Stimulated activated CD4-positive, alpha-beta T cell treated with anti-CD3 and anti-CD28 coated beads, Interleukin-15, amount 100 ng/mL, for 48 hours (primary cell): ENCODE results near the gene IGFL1.
"Not testable (repeated sequence)": the region's sequence is repeated elsewhere in the genome, so short reads cannot be mapped to it uniquely, and the experiment has no call there.

Source experiments
- DNase-seq, 2 donors: peaks; one replicate each; pipeline ENCODE4 v3.0.0-alpha.2; 2020; ENCODE audit warnings: low read depth in 2 of 2

Gene IGFL1

DNA sequence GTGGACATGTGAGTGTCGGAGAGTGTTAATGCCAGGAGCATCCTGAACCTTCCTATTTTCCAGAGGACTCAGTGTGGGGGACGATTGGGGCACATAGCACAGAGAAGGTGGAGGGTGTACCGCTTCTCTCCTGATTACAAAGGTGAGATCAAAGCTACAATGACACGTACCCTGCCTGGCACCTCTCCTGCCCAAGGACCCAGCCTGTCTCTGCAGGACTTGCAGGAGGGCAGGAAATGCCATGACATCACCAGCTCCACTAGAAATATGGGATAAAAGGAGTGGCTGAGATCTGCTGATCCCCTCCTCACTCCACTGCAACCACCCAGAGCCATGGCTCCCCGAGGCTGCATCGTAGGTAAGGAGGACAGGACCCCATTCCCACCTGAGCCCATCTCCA, at the start of gene IGFL1:
Gene IGFL1 (plus strand): TSS at position 301 of the 400 bp plus-strand sequence. CDS start 33 bp downstream, at position 334.
- DNase-seq: no peak

GRCh38 chr19:46180701-46181387, 48.7 kb upstream of the IGFL1 start:
- DNase-seq: no peak

DNA sequence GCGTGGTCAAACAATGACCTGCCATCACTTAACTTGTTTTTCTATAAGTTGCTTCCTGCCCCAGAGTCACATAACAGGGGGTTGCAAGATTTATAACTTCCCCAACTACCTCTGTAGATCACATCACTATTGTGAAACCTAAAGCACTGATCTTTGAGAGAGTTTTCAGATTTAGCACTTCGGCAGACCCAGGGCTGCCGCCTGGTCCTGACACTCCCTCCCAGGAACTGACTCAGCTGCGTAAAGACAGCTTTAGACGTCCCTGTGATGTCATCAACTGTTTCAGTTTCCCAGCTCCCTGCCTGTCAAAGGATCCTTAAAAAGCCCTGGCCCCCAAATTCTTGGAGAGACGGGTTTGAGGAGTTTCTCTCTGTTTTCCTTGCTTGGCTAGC, 48.2 kb upstream of the IGFL1 start:
- peak; percentile 9 to 13 for DNase-seq

- no peak for DNase-seq
Measured at GRCh38 chr19:46182476-46182875, 47.1 kb upstream of the IGFL1 start.

DNA sequence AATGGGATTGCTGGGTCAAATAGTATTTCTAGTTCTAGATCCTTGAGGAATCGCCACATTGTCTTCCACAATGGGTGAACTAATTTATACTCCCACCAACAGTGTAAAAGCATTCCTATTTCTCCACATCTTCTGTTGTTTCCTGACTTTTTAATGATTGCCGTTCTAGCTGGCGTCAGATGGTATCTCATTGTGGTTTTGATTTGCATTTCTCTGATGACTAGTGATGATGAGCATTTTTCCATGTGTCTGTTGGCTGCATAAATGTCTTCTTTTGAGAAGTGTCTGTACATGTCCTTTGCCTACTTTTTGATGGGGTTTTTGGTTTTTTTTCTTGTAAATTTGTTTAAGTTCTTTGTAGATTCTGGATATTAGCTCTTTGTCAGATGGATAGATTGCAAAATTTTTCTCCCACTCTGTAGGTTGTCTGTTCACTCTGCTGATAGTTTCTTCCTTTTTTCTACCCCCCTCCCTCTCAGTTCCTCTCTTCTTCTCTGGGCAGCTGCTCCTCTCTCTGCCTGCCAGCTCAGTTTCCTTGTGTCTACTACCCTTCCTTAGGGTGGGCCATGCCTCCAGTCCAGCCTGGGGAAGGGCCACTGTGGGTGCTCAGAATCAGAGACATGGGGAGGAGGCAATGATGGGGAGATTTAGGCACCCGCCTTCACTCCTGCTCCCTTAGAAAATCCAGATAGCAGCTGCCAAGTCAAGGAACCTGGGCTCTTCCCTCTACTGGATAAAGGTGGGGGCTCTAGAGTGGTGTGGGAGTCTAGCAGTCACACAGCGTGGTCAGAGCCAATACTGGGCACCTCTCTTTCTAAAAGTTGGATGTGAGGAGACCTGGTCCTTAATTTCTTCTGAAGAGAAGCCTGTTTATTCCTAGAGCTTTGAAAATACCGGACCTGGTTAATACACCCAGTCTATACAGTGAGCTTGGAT, 44.5 kb upstream of the IGFL1 start:
- DNase-seq: not testable (repeated sequence)

DNA sequence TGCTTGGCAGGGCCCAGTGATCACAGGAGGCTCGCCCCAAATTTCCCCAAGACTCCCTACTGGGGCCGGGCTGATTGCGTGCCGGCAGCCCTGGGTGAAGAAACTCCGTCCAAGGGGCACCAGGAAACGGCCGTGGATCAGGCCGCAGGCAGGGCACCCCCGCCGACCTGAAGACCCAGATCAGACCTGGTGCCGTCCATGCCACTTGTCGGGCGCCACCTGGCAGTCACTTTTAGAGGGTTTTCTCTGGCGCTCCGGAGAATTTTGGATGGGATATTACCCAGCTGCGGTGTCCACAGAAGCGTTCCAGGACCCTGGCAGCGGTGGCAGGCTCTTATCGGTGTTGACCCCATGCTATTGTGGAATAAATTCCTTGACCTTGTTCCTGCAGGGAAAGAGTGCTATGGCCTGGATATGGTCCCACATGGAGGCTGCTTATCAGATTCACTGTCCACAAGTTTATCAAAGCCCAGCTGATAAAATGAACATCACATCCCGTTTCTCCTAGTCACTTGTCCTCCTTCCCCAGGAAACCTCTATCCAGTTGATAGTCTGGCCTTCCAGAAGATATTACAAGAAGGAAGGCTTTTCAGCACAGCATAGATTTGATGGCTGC, 43.3 kb upstream of the IGFL1 start:
- no peak for DNase-seq

DNA sequence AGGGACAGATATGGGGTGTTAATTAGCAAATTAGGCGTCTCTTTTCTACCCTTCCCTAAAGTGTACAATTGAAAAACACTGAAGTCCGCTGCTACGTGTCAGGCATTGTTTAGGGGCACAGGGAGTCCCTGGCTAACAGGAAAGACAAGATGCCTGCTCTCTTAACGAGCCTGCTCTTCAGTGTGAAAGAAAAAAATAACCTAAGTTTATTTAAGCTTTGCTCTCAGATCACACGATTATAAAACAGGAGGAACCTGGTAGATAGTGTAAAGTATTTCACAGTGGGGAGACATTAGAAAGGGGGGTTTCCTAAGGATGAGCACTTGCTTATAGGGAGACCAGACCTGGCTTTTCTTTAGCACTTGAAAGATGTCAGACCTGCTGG, 42.8 kb upstream of the IGFL1 start:
- no peak for DNase-seq

DNA sequence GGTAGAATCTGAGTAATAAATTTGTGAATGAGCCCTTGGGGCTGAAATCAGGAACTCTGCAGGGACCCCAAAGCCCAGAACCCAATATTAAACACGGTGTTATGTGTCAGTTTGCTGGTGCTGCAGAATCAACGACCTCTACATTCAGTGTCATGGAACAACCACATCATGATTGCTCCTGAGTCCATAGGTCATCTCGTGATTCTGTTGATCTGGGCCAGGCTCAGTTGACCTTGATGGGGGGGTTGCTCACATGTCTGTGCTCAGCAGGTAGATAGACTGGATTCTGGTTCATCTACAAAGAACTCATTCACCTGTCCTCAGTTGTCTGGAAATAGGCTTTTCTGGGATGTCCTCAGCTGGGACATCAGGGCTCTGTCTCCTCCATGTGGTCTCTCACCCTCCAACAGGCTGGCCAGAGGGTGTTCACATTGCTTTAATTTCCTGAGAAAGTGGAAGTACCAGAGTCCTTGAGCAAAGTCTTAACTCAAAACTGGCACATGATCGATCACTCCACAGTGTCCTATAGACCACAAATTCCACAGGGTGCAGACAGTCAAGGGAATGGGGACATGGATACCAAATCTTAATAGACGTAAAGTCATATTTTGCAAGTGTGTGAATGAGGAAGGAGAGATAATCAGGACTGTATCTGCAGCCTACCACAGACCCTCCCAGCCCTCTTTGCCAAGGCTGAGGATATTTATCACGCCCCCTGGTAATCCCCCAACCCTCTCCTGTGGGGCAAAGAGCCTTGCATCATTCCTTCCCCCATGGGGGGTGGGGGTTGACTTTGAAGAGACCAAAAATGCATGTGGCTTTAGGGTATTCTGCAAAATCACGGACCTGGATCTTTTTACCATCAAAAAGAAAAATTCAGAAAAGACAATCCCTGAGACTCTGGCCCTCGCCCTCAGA, 39.3 kb upstream of the IGFL1 start:
- DNase-seq: no peak

DNA sequence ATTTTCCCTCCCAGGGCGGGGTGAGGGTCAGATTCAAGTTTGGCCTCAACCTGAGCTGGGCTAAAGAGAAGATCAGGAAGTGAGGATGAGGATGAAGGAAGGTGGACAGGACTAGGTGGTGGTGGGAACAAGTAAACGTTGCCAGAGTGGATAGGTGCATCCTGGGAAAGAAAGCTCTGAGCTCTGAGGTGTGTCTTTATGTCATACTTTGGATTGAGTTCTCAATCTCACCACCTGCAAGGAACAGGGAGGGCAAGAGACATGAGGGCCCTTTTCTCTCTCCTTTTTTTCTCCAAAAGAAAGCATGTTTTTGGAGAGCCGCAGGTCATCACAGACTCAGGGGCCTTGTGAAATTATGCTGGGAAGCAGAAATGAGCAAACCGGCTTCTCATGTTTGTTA, 38.2 kb upstream of the IGFL1 start:
- DNase-seq: no peak

- DNase-seq: no peak
Measured at GRCh38 chr19:46191972-46192371, 37.6 kb upstream of the IGFL1 start.

GRCh38 chr19:46192626-46192991, 36.9 kb upstream of the IGFL1 start:
- DNase-seq: not testable (repeated sequence)

DNA sequence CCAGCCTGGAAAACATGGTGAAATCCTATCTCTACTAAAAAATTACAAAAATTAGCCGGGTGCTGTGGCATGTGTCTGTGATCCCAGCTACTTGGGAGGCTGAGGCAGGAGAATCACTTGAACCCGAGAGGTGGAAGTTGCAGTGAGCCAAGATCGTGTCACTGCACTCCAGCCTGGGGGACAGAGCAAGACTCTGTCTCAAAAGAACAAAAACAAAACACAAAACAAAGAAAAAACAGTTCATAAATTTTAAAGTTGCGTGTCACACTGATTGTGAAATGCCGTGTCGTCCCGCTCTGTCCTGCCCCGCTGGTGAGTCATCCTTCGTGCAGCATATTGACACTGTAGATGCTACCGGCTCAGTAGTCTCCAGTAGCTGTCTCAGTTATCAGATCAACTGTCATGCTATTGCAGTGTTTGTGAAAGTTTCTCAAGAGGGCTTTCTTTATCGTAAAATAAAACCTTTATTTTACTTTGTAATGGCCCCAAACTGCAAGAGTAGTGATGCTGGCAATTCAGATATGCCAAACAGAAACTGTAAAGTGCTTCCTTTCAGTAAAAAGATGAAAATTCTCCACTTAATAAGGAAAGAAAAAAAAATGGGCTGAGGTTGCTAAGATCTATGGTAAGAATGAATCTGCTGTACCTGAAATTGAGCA, 36.4 kb upstream of the IGFL1 start:
- no peak for DNase-seq

DNA sequence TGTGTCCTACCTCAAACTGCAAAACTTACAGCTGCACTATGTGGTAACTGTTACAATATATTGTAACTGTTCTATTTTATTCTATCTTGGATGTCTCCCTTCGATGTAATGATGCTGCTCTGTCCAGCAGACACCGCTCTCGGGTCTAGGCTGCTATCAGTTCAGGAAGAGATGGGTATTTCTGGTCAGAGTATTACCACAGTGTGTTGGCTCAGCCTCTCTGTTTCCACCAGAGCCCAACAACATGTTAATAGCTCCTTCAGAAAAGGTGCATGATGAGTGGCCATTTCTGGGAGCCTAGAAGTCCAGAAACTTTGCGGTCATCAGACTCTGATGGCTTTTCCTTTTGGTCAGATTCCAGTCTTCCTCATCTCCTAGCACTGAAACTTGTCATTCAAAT, 35.9 kb upstream of the IGFL1 start:
- no peak for DNase-seq

DNA sequence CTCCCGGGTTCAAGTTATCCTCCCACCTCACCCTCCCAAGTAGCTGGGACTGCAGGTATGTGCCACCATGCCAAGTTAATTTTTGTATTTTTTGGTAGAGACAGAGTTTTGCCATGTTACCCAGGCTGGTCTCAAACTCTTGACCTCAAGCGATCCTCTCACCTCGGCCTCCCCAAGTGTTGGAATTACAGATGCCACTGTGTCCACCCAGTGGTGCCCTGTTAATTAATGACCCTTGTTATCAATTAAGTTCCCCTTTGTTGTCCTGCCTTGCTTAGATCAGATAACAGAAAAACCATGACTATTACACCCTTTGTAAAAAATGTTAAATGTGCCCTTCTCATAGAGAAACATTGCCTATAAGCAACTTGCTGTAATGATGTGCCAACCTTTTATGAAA, 34.4 kb upstream of the IGFL1 start:
- no peak for DNase-seq

DNA sequence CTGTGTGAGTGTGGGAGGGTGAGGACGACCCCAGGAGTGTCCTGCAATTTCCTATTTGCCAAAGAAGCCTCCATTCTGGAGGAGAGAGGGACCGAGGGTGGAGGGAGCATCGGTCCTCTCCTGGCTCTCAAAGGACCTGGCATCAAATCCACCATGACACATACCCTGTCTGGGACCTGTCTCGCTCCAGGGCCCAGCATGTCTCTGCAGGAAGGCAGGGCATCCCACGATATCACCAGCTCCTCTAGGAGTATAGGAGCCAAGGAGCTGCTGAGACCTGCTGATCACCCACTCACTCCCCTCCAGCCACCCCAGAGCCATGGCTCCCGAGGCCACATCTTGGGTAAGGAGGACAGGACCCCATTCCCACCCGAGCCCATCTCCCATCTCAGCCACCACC, 33.6 kb upstream of the IGFL1 start:
- DNase-seq: not testable (repeated sequence)

DNA sequence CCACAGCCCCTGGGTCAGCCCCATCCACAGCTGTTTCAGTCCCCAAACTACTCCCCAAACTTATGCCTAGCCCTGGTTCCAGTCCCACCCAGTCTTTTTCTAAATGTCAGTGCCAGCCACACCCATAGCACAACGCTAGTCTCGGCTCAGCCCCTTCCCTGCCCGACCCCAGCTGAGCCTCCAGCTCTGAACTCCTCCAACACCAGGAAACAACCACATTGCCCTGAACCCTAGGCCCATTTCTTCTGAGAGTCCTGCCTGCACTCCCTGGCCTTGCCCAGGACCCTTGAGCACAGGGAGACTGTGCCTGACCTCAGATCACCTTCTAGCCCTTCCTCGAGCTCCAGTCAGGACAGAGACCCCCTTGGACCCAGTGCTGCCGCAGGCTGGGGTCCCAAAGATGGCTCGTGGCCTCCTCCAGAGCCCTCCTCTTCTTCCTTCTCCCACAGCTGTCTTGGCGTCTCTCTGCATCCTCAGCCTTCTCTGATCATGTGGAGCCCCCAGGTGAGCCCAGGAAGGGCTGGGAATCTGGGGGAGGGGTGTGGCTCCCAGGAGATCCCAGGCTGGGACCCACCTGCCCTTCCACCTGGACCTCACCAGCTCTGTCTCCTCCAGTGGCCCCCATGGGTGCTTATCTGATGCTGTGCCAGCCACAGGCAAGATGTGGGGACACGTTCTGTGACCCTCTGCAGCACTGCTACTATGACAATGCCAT, 33.0 kb upstream of the IGFL1 start:
- DNase-seq: no peak

GRCh38 chr19:46197314-46198070, 32.0 kb upstream of the IGFL1 start:
- DNase-seq: no peak

DNA sequence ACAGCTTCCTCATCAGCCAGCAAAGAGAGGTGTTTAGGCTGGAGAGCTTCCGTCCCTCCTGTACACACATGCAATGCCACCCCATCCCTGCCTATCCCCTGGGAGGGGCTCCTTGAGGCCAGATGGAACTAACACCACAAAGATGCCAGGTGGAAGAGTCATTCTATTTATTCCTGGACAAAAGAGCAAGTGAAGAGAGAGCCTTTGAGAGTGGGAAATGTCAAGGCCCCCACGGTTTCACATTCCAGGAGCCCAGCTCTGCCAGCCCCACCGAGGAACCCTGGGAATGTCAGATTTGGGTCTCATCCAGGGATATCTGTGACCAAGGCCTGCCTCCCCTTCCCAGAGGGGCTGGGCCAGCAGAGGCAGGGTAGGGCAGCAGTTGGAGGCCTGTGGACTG, 30.8 kb upstream of the IGFL1 start:
- no peak for DNase-seq

DNA sequence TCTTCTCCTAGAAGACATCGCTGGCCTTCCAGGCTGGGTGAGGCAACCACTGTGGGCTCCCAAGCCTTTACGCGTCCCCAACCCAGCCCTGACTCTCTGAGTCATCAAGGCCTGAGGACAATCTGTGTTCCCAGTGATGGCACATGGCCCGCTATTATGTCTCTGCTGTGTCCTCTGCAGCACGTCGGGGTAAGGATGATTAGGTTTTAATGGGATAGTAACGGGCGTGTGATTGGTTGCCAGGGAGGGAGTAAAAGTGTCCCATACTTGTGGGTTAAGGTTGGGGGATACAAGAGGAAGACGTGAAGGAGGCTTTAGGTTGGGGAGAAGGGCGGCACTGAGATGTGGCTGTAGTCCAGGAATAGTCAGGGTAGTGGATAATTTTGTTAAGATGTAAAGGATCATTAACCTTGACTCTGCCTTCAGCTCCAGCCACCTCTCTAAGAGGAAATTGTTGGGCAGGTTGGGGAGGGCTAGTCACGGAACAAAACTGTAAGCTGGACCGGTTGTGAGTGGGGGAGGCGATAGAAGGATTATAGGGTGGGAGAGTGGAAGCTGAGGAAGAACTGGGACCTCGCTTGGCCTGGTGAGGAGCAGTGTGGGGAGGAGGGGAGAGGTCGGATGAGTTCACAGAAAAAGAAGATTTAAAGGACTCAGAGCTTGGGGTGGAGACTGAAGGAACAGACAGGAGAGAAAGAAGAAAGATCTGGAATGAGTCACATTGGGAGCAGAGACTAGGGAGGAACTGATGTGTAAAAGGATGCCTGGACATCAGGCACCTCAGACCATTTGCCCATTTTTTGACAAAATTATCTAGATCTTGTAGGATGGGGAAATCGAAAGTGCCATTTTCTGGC, 27.9 kb upstream of the IGFL1 start:
- DNase-seq: no peak
